Colonic mucosa (tissue), 4 donors: ENCODE measurements around the gene ZNF747. TPM values are rescaled to one million over a fixed set of nuclear protein-coding genes. Genes with fewer than 3 reads are reported as not detected.

Experiments
- DNase-seq: peaks from one replicate; pipeline ENCODE4 v3.0.0-alpha.2; 2020
- H3K27ac ChIP-seq: fragments of 200-600 bp; one replicate; pipeline ENCODE4 v1.8.0; 2021
- H3K27me3 ChIP-seq: fragments of 200-600 bp; one replicate; pipeline ENCODE4 v1.8.0; 2021
- H3K36me3 ChIP-seq: fragments of 200-600 bp; one replicate; pipeline ENCODE4 v1.8.0; 2021
- H3K4me1 ChIP-seq: fragments of 200-600 bp; one replicate; pipeline ENCODE4 v1.8.0; 2021; ENCODE audit warnings: mild to moderate bottlenecking
- H3K4me3 ChIP-seq: fragments of 200-600 bp; one replicate; pipeline ENCODE4 v1.8.0; 2021
- H3K9ac ChIP-seq, 2 donors: one replicate each; pipeline ENCODE4 v1.7.0; 2013; ENCODE audit warnings: control low read depth in 2 of 2, low read depth in 2 of 2, low read length in 2 of 2
- H3K9me3 ChIP-seq: fragments of 200-600 bp; one replicate; pipeline ENCODE4 v1.8.0; 2021
- CTCF ChIP-seq: fragments of 200-600 bp; IDR thresholded peaks from one replicate; pipeline ENCODE4 v1.8.0; 2022; ENCODE audit warnings: antibody characterized with exemption, mild to moderate bottlenecking
- intact Hi-C: fragments of 100-400 bp; cut with DNase I; formaldehyde crosslinking; loops from one replicate; pipeline ENCODE4 v1.14.1; 2022
- total RNA-seq, 2 donors: library from RNA; stranded (reverse); fragmentation: NEBNext Ultra II Directional in 1 of 2; extraction: Animal tissue kit (Norgen Biotek cat#: 25700) in 1 of 2; gene quantifications; one replicate each; pipeline ENCODE4 v1.2.1, GENCODE V29; 2021
- donor health status: healthy.
- donor health status: DM: no; HTN: no; CAD: no.
- donor health status: DM: no; HTN: no; CAD: no.

The ZNF747 gene
- total RNA-seq = 10 to 100 TPM in 1 of 2 donors, 1 to 10 TPM in 1; 8.7 to 11.9 TPM

- H3K9me3 ChIP-seq = no peaks in the 10 kb centered on the region
- no peak for TF ChIP-seq CTCF
- intact Hi-C loops = no loop called here
Observed at GRCh38 chr16:30534368-30535105, at the start of gene ZNF747. TSS of gene ZNF747 (minus strand) at chr16:30534858. CDS start at chr16:30534679, 179 bp downstream.

GRCh38 chr16:30582611-30583340, 48.1 kb upstream of the ZNF747 start:
- no peak overlapping the region for H3K4me3 ChIP-seq
- H3K27me3 ChIP-seq = no peaks in the 10 kb centered on the region
- no peak for TF ChIP-seq CTCF
- no peaks in the 10 kb centered on the region for H3K9me3 ChIP-seq
- no peak overlapping the region for H3K27ac ChIP-seq
- H3K4me1 ChIP-seq = no peaks in the 10 kb centered on the region
- H3K9ac ChIP-seq = no peak overlapping the region
- H3K36me3 ChIP-seq = no peaks in the 10 kb centered on the region
- DNase-seq = no peak
- intact Hi-C loops = no loop called here

More at GRCh38 chr16:30534368-30535105, at the start of gene ZNF747:
- DNase-seq = peak; percentile 92
- Histone ChIP-seq H3K27me3 (no peaks in the 10 kb centered on the region), H3K4me3 (peak within 1 kb of the TSS; percentile 61), H3K9ac (peak within 1 kb of the TSS; percentile 90 to 97), H3K27ac (peak within 1 kb of the TSS; percentile 93), H3K4me1 (no peaks in the 10 kb centered on the region), H3K36me3 (no peaks in the 10 kb centered on the region)

GRCh38 chr16:30581457-30581856, 46.8 kb upstream of the ZNF747 start:
- Histone ChIP-seq H3K27me3 (no peaks in the 10 kb centered on the region), H3K9me3 (no peaks in the 10 kb centered on the region), H3K4me1 (no peaks in the 10 kb centered on the region), H3K27ac (no peak overlapping the region), H3K9ac (no peak overlapping the region), H3K36me3 (no peaks in the 10 kb centered on the region), H3K4me3 (no peak overlapping the region)
- TF ChIP-seq CTCF = no peak
- intact Hi-C loops = no loop called here
- no peak for DNase-seq

- no peak overlapping the region for H3K4me3 ChIP-seq
- peaks cover 5% of the 10 kb centered on the region for H3K4me1 ChIP-seq
- H3K36me3 ChIP-seq = no peaks in the 10 kb centered on the region
- H3K27me3 ChIP-seq = no peaks in the 10 kb centered on the region
- intact Hi-C loops = no loop called here
- H3K27ac ChIP-seq = no peak overlapping the region
- DNase-seq = no peak
- no peak overlapping the region for H3K9ac ChIP-seq
- no peak for TF ChIP-seq CTCF
- H3K9me3 ChIP-seq = no peaks in the 10 kb centered on the region
Observed at GRCh38 chr16:30574678-30575077, 40.0 kb upstream of the ZNF747 start.

- H3K4me3 ChIP-seq = peak within 1 kb of the TSS; percentile 71
- peak within 1 kb of the TSS; percentile 99 for H3K27ac ChIP-seq
- H3K9me3 ChIP-seq = no peaks in the 10 kb centered on the region
- TF ChIP-seq CTCF = no peak
- H3K9ac ChIP-seq = peak within 1 kb of the TSS; percentile 88 to 99
- DNase-seq = peak; percentile 96
- H3K4me1 ChIP-seq = peaks cover 5% of the 10 kb centered on the region
- no peaks in the 10 kb centered on the region for H3K36me3 ChIP-seq
- intact Hi-C loops = no loop called here
- H3K27me3 ChIP-seq = no peaks in the 10 kb centered on the region
Observed at GRCh38 chr16:30571445-30572322, 37.0 kb upstream of the ZNF747 start, which contains the start of gene ZNF688. TSS of gene ZNF688 (minus strand) at chr16:30571714. CDS start at chr16:30571629, 85 bp downstream.
